GM19395 (cell line): Measurements from ENCODE around the gene EOLA2.
A peak's percentile ranks its signal among the peaks of the same experiment; 100 is the strongest.
"Not testable (repeated sequence)": the region's sequence is repeated elsewhere in the genome, so short reads cannot be mapped to it uniquely, and the experiment has no call there.

Experiments
- ATAC-seq: cut with Tn5 transposase; IDR thresholded peaks from one replicate; pipeline ENCODE4 v1.9.1; 2021; ENCODE audit warnings: mild to moderate bottlenecking, moderate library complexity; ENCODE audit not compliant: unreplicated experiment

EOLA2 gene

GRCh38 chrX:149933547-149933946 lies 4.7 kb downstream of the EOLA2 start:
- ATAC-seq = not testable (repeated sequence)

- ATAC-seq = not testable (repeated sequence)
These were observed 5.3 kb downstream of the EOLA2 start for GRCh38 chrX:149932970-149933369.

DNA sequence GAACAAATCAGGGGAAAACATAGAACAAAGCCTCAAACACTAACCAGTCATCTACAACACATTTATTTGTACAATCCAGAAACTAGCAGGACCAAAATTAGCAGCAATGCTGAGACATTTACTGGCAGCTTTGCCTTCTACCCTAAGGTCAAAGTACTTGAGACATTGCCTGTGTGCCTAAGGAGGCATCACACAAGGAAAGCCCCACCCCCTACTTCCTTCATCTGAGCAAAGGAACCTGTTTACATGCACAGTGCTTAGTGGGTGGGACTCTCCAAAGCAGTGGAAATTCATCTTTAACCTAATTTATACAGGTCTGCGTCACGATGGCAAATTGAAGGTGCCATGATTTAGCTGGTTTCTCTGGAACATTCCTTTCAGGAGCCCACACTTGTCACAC lies 6.1 kb downstream of the EOLA2 start:
- ATAC-seq = not testable (repeated sequence)

DNA sequence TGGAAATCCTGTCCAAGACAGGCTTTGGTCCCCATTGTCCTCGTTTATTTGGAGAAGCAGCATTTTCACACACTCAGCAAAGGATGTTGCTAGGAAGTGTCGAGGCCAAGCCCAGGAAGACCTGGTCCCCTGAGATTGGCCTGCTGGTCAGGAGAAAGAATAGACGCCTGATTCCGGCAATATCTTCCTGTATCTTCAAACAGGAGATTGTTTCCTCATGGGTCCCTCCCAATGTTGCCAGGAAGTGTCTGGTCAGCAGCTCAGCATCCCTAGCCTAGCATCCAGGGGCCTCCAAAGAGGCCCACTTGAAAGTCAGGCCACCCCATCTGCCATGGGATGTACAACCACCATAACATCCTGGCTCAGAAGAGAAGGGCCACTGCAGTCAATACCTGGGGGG lies 6.9 kb downstream of the EOLA2 start:
- not testable (repeated sequence) for ATAC-seq

DNA sequence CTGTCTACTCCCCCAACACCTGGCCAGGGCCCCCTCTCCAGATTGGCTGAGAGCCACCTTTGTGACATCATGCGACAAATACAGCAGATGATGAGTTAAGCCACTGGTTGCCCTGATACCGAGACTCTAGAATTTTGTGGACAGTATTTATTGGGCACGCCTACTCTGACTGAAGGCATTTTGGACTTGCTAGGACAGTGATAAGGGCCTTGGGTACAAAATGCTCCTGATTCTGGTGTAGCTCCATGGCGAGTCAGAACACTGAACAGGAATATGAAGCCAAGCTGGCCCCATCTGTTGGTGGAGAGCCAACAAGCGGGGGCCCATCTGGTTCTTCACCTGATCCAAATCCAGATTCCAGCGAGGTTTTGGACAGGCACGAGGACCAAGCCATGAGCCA lies 8.9 kb downstream of the EOLA2 start, which contains the start of gene HSFX4:
Gene HSFX4, plus strand, starts transcription at position 174 of the 400 bp plus-strand sequence. Its CDS starts 72 bp downstream, at position 246.
- not testable (repeated sequence) for ATAC-seq

DNA sequence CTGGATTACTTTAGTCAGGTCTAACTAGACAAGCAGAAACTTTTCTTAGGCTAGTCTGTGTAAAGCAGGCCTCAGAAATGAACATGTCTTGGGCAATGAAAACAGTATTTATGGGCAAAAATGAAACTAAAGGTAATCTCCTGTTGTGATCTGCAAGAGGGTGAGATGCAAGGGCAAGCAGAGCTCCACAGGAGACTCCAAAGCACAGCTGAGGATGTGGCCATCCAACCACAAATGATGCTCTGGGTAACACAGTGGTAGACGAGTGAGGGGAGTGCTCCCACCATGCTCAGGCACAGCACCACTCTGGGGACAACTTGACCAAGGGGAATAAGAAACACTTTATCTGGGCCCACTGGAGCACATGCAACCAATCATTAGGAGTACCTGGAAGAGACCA lies 9.7 kb downstream of the EOLA2 start:
- ATAC-seq = not testable (repeated sequence)

DNA sequence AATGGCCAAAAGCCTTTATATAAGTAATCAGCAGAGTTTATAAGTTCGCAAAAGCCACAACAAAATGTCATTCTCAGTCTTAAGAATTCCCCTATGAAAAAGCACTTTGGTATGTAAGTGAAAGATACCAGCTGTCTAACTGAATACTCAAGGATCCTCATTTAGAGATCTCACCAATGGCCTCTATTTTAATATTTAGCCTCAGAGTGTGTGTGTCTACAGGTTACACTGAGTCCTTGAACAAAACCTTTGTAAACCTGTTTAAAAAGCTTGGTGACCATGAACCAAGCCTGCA lies 10.4 kb downstream of the EOLA2 start:
- ATAC-seq = not testable (repeated sequence)

DNA sequence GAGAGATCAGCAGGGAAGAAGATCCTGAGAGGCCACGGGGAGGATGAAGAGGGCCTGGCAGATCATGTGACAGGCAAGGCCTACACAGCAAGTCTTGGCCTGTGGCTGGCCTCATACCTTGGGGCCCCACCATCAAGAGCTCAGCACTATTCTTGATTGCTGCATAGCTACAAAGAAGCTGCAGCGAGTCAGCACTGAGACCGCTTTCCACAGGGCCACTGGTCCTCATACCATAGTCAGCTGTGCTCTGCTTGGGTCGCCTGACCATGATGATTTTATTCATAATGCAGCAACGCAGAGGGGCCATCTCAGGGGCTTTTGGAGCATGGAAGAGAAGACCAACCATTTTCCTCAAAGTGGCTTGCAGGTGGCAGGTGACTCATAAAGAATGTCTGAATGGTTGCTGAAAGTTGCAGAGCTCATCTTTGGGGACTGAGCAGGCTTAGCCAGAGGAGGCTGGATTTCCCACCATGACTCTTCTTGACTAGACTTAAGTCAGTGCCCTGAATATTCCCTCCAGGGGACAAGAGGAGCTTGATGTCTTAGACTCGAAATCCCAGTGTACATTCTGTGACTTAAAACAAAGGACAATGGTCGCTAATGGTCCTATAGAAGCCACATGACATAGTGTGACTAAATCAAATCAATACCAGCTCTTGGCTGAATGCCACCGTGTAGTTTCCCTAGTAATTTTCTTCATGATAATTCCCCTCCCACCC lies 10.9 kb downstream of the EOLA2 start:
- not testable (repeated sequence) for ATAC-seq

GRCh38 chrX:149924434-149924833 lies 13.9 kb downstream of the EOLA2 start:
- not testable (repeated sequence) for ATAC-seq

GRCh38 chrX:149923836-149924235 lies 14.5 kb downstream of the EOLA2 start:
- ATAC-seq = not testable (repeated sequence)

GRCh38 chrX:149916745-149917392 lies 21.4 kb downstream of the EOLA2 start:
- no peak for ATAC-seq

DNA sequence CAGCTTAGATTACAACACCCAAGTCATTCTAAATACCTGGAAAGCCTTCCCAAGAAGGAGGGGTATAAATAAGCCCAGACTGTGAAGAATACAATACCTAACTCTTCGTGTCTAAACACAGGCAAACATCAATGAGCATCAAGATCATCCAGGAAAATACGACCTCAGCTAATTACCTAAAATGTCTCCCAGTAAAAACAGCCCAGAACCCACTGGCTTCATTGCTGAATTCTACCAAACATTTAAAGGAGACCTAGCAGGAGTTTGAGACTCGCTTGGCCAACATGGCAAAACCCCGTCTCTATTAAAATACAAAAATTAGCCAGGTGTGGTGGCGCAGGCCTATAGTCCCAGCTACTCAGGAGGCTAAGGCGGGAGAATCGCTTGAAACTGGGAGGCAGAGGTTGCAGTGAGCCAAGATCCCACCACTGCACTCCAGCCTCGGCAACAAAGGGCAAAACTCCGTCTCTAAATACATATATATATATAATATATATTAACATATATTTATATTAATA lies 28.1 kb downstream of the EOLA2 start:
- no peak for ATAC-seq

GRCh38 chrX:149909324-149910177 lies 28.7 kb downstream of the EOLA2 start:
- ATAC-seq = no peak

- no peak for ATAC-seq
These were observed 29.6 kb downstream of the EOLA2 start for GRCh38 chrX:149908727-149909126.

- ATAC-seq = peak; percentile 63
These were observed 30.0 kb downstream of the EOLA2 start for GRCh38 chrX:149908308-149908707.

GRCh38 chrX:149903889-149904748 lies 34.2 kb downstream of the EOLA2 start:
- ATAC-seq = peak; percentile 83

- no peak for ATAC-seq
These were observed 39.7 kb downstream of the EOLA2 start for GRCh38 chrX:149898554-149898953.

DNA sequence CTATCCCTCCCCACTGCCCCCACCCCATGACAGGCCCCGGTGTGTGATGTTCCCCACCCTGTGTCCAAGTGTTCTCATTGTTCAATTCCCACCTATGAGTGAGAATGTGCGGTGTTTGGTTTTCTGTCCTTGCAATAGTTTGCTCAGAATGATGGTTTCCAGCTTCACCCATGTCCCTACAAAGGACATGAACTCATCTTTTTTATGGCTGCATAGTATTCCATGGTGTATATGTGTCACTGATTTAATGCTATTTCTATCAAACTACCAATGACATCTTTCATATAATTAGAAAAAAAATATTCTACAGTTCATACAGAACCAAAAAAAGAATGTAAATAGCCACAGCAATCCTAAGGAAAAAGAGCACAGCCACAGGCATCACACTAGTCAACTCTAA lies 47.5 kb downstream of the EOLA2 start:
- not testable (repeated sequence) for ATAC-seq
